Measurements from ENCODE around the gene CDKN2AIPNL.

Gene CDKN2AIPNL

DNA sequence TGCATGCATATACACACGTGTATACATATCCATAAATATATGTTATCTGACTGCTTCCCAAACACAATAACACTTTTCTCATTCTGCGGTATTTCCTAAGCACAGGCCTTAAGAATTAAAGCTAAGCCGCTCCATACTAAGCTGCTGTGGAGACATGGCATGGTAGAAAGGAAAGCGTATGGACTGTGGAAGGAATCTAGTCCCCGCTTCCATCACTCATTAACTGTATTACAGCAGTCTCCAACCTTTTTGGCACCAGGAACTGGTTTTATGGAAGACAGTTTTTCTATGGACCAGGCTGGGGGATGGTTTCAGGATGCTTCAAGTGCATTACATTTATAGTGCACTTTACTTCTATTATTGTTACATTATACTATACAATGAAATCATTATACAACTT, 56.0 kb downstream of the CDKN2AIPNL start:
- ChIA-PET CTCF (no interaction called here), POLR2A (no interaction called here)
- Histone ChIP-seq H3K36me3 (ENCODE audit: control insufficient read depth in 2 of 2, insufficient read depth in 1 of 2, low read length in 2 of 2) (no peaks in the 10 kb centered on the region; a peak in 1 of 3 replicates), H3K4me3 (ENCODE audit: low read depth, low read length) (no peak overlapping the region), H3K27ac (ENCODE audit: extremely low read depth, low read depth, low read length) (no peak overlapping the region), H3K9me3 (ENCODE audit: control insufficient read depth, insufficient read depth, low read depth, low read length) (no peaks in the 10 kb centered on the region), H3K4me1 (ENCODE audit: control insufficient read depth, insufficient read depth, low read length) (no peaks in the 10 kb centered on the region)
- TF ChIP-seq YY1 (tag by site-specific recombination; IDR thresholded peaks at IDR 0.05) (no peak), ZBTB1 (tag by site-specific recombination; IDR thresholded peaks at IDR 0.05) (no peak)

Measured in HEK293 (cell line).